NCI-H128 (cell line): ENCODE measurements around the gene COL23A1.

Experiments used
- DNase-seq: peaks from one replicate; lab custom pipeline; 2025; ENCODE audit not compliant: unreplicated experiment; lab: John Stamatoyannopoulos, UW

COL23A1 gene

DNA sequence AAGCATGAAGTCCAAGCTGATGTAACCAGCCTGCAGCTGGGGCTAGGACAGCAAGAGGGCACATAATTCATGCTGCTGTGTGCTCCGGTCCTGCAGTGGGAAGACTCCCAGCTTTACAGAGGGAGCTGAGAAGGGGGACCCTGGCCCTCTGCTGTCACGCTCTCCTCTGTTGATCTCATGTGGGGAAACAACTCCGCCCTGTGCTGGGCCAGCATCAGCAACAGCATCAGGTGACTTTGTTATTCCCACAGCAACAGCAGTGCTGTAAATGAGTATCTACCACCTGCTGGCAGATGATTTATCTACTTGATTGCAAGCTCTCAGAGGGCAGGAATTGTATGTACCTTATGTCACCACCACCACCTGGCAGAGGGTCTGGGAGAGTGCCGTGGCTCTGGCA lies 176.2 kb downstream of the COL23A1 start:
- no peak for DNase-seq

DNA sequence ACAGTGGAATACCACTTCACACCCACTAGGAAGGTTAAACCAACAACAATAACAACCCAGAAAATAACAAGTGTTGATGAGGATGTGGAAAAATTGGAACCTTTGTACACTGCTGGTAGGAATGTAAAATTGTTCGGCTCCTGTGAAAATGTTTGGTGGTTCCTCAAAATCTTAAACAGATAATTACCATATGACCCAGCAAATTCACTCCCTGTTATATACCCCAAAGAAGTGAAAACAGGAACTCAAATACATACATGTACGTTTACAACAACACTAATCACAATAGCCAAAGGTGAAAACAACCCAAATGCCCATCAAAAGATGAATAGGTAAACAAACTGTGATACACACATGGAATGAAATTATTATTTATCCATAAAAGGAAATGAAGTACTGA lies 179.1 kb downstream of the COL23A1 start:
- no peak for DNase-seq

- DNase-seq: no peak
Observed at GRCh38 chr5:178407646-178408045, 182.5 kb downstream of the COL23A1 start.

DNA sequence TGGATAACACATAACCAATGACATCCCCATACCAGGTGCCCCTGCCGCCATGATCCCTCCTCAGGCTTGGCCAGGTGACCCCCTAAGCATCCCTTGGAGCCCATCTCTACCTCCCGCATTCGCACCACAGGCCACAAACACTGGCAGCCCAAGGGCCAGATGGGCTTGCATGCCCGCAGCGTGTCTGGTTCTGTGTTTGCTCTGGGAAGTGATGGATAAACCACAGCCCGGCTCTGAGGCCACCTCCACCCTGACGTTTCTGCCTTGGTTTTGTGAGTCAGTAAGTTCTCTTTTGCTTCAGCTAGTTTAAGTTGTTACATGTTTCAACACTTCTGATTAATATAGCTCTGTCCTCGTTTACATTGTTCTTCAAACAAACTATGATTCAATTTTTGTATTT lies 185.2 kb downstream of the COL23A1 start:
- no peak for DNase-seq

DNA sequence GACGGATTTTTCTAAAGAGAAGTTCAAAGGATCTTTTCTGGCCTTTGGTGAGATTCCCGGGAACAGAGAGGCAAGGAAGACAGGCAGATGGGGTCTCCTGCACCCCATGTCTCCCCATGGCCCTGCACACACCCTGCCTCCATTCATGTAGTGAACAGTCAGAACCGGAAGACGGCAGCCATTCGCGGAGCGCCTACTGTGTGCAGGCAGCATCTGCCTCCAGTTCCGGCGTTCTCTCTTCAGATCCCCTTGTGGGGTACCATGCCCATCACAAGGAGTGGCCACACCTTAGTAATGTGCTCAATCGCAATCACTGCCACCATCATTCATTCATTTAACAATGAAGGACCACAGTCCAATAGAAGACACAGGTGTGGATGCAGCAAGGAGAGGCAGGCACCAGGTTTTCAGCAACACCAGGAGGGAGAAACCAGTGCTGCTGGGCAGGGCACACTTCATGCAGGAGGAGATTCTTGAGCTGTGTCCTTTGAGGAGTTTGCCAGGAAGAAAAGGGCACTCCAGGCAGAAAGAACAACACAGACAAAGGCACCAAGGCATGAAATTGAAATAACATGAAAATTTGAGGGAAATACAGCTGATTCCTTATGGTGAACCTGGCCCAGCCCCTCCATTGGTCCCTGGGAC lies 186.1 kb downstream of the COL23A1 start:
- no peak for DNase-seq

DNA sequence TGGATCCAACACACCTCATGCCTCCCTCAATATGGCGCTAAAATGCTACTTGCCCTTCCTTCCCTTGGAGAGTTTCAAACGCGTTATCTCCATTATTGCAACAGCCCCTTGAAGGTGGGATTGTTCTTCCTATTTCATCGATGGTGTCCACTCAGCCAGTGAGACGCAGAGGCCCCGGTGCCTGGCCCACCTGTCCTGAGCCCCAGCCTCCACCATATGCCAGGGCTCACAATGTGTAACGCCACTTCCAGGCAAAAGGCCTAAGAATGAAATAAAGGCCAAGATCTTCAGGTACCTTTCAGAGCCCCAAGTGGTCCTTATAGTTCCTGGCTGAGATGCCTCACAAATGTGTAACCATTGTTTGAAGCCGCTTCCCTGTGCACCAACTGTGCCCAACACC lies 186.8 kb downstream of the COL23A1 start:
- DNase-seq: no peak

GRCh38 chr5:178399701-178400095 lies 190.5 kb downstream of the COL23A1 start:
- DNase-seq: no peak

GRCh38 chr5:178398901-178399700 lies 191.1 kb downstream of the COL23A1 start:
- no peak for DNase-seq

DNA sequence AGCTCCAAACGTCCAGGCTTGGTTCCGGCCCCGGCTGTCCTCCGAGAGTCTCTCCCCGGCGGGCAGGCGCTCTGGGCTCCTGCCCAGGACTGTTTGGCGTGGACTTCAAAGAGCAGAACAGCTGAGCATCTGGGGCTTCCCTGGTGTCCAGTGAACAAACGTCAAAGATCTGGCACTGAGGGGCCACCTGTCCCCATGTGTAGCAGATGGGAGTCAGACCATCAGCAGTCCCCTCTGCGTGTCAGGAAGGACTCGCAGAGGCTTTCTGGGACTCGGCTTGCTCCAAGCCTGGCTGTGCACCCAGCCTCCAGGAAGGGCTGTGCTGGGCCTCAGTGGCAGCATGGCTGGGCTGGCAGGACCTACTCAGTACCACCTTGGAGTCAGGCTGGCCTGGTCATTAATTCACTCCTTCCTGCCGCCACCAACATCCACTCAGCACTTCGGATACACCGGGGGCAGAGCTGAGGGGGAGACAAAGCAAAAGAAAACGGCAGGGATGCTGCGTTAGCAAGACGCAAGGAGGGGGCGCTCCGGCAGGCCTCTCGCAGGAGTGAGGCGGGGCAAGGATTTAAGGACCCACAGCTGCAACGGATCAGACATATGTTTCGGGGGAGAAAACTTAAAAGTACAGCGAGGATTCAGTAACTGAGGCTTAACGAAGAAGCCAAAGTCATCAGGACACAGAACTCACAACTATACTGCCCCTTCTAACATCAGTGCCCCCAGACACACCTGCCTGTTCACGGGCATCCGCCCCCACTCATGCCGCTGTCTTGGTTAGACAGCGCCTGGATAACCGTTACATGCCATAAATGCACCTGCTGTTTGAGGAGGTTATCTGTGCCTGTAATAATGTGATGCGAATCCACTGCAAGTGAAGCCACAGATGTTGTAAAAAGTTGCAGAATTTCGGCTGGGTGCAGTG lies 193.1 kb downstream of the COL23A1 start:
- no peak for DNase-seq

- no peak for DNase-seq
Observed at GRCh38 chr5:178394074-178394473, 196.1 kb downstream of the COL23A1 start.

- no peak for DNase-seq
Observed at GRCh38 chr5:178392931-178393394, 197.2 kb downstream of the COL23A1 start.

DNA sequence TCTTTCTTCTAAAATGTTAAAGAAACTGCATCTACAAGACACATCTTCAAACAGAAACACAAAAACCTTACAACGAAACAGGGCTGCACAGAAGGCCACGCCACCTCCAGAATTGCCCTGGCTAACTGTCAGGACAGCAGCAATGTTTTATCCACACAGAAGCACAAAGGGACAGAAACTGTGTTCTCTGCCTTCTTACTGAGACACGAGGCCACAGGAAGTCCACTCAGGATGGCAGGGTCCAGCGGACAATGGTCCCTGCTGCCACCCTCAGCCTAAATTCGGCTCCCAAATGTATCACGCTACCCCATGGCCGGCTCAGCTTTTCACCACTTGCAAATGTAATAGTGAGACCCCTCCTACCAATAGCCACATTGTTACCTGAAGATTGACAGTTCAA lies 197.8 kb downstream of the COL23A1 start:
- no peak for DNase-seq

- DNase-seq: no peak
Observed at GRCh38 chr5:178391480-178391879, 198.7 kb downstream of the COL23A1 start.

GRCh38 chr5:178389796-178390195 lies 200.4 kb downstream of the COL23A1 start:
- no peak for DNase-seq

DNA sequence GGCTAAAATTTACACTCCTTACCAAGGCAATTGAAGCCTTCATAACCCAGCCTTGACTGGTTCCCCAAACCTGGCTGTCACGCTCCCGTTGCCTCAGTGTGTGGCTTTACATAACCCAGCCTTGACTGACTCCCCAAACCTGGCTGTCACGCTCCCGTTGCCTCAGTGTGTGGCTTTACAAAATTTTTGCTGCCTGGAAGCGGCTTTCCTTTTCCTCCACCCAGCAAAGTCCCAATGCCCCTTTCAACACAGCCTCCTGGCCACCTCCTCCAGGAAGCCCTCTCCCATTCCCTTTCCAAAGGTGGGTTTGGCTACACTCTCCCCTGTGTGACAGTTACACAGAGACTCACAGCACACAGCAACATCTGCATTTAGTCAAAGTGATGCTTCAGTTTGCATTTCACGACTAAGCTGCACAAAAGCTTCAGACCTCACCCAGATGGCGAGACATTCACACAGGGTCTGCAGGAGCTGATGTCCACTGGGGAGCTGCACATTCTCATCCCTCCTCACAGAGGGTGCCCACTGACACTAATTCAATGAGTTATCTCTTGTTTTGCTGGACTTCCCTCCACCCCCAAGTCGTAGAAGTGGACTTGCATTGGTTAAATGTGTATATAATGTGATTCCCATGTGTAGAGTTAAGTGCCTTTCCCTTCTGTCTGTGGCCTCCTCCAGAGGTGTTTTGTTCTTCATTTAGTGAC lies 201.0 kb downstream of the COL23A1 start:
- DNase-seq: no peak

DNA sequence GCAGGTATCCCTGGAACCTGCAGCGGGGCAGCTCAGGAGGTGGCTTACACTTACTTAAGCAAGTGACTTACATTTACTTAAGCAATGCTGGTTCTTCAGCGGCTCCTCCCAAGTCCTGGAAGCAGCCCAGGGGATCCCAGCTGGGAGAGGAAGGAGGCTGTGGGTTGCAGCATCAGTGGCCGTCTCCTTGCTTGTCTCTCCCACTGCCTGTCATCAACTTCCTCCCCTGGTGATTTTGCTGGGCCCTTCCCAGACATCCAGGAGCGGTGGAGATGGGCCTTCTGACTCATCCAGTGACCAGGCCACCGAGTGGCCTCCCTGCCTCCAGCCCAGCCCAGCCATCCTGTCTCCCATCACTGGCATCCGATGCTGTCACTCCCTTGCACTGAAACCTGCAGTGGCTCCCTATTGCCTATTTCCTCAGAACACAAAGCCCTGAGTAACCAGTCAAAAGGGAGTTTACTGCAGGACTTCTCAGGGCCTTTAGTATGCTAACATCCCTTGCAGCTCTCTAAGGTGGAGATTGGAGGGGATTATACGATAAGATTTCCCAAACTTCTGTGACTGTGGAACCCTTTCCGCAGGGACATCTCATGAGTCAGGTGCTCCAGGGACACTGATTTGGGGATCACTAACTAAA lies 201.7 kb downstream of the COL23A1 start:
- DNase-seq: no peak

DNA sequence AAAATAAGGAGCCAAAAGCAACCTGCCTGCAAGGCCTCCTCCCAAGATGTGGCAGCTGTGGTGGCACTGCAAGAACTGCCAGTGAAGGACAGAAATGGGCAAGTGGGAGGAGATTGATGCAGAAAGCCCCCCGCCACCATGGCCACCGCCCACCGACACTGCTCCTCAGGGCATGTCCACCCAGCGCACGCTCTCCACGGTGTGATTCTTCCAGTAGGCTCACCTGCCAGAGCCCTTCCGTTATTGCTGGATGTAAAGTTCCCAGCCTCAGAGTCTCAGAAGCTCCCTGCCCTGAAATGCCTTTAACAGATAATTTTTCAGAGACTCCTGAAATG lies 202.4 kb downstream of the COL23A1 start:
- DNase-seq: no peak

GRCh38 chr5:178387061-178387855 lies 202.9 kb downstream of the COL23A1 start:
- no peak for DNase-seq

DNA sequence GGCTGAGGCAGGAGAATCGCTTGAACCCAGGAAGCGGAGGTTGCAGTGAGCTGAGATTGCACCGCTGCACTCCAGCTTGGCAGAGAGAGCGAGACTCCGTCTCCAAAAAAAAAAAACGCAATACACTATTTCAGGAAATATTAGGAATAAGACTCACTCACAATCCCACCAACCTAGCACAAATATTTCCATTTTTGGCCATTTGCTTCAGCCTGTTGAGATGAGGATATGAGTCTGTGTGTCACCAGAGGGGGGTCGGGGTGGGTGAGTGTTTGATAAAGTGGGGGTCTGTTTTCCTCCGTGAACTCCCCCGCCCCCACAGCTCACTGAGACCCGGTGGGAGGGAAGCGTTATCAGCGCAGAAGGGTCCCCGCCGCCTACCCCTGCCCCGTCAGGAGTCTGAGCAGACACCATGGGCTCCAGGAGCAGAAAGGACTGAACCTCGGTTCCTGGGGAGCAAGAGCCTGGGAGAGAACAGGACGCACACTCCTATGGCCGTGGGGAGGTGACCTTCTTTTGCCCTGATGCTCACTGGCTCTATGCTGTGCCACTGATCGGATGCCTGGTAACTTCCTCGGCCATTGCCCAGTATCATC lies 203.8 kb downstream of the COL23A1 start:
- DNase-seq: no peak
